GM12801 (cell line): ENCODE results near the gene DUSP10.

ENCODE experiments used
- TF ChIP-seq, protein P1 (sequence below): IDR thresholded peaks from one replicate; pipeline ENCODE4 v1.5.1; 2011; ENCODE audit warnings: control low read depth; ENCODE audit not compliant: insufficient read length; ENCODE audit errors: extremely low read depth

The DUSP10 gene

DNA sequence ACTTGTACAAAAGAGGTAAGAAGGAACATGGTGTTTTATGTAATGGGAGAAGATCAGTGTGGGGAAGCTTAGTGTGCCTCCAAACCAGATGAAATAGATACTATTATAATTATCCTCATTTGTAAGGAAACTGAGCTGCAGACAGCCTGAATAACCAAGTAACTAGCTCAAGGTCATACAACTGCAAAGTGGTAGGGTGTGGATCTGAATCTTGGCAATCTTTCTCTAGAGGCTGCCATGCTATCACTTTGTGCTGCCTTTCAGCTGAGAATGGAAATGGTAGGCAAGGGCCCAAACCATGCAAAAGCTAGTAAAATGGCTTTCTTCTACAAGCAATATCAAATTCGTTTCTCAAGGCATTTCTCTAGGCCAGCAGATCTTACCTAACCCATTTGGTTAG, 51.0 kb downstream of the DUSP10 start:
- TF ChIP-seq, protein P1, sequence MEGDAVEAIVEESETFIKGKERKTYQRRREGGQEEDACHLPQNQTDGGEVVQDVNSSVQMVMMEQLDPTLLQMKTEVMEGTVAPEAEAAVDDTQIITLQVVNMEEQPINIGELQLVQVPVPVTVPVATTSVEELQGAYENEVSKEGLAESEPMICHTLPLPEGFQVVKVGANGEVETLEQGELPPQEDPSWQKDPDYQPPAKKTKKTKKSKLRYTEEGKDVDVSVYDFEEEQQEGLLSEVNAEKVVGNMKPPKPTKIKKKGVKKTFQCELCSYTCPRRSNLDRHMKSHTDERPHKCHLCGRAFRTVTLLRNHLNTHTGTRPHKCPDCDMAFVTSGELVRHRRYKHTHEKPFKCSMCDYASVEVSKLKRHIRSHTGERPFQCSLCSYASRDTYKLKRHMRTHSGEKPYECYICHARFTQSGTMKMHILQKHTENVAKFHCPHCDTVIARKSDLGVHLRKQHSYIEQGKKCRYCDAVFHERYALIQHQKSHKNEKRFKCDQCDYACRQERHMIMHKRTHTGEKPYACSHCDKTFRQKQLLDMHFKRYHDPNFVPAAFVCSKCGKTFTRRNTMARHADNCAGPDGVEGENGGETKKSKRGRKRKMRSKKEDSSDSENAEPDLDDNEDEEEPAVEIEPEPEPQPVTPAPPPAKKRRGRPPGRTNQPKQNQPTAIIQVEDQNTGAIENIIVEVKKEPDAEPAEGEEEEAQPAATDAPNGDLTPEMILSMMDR = no peak

DNA sequence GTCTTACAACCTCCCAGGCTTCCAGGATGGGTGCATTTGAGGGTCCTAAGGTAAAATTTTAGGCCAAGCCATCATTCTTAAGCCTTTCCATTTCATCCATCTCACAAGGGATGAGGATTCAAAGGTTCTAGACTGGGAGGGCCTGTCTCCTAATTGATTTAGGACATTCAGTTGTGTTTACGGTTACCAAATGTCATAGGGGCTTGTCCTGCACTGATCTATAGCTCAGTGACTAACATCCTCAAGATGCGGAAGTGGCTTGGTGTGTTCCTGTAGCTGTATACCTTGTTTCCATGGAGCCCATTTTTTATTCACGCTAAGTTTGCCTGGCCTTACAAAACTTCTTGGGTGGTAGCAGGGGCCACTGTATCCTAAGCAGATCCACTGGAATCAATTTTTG, 52.8 kb downstream of the DUSP10 start:
- TF ChIP-seq, protein P1 = no peak

DNA sequence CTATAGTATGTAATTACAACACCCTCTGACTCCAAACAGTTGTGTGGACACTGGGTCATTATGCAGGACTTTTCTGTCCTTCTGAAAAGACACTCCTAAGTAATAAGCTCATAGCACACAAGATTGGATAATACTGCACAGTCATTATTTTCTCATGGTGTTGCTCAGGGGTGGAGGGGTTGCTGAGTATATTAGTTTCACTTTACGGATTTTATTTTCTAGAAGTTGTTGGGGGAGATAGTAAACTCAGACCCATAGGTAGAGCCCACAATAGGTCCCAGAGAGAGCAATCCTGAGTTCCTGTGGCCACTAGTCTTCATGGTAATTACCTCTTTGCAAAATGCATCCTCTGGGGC, 53.4 kb downstream of the DUSP10 start:
- TF ChIP-seq, protein P1 = no peak

DNA sequence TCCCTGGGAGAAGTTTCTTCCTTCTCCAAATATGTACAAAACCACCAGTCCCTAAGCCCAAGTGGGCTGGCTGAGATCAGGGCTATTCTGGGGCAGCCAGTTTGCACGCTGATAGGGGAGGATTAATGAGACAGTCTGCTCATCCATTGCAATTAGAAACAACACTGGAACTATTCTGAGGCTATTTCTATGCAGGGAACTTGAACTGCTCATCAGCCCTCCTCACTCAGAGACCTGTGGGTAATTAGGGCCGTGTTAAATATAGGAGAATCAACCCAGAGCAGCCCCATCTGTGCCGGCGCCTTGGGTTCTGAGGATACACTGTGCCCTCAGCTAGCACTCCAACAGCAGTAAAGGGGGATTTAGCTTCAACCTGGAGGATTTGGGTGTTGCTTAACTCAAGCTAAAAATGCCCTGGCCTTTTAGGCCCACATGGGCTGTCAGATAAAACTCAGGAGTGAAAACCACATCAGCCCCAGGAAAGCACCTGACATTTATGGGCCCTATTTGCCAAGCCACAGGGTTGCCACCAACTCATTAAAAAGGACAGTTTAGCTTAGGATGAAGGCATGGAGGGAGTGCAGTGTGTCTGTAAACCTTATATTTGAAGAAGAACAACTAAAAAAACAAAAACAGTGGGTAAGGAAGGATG, 53.9 kb downstream of the DUSP10 start:
- TF ChIP-seq, protein P1 = no peak

DNA sequence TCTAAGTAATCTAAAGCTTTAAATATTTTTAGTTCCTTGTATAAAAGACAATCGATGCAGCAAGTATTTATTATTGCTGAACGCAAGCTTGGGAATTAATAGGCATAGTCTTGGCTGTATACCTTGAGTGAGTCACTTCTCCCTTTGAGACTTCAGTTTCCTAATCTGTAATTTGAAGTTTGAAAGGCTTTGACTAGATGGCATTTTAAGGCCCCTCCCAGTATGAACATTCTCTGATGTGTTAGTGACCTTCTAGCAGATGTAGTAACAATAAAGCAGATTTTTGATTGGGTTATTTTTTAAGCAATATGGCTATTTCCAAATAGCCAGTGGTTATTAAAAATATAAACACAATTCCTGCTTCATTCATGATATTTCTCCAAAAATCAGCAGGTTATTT, 58.2 kb downstream of the DUSP10 start:
- TF ChIP-seq, protein P1 = no peak

DNA sequence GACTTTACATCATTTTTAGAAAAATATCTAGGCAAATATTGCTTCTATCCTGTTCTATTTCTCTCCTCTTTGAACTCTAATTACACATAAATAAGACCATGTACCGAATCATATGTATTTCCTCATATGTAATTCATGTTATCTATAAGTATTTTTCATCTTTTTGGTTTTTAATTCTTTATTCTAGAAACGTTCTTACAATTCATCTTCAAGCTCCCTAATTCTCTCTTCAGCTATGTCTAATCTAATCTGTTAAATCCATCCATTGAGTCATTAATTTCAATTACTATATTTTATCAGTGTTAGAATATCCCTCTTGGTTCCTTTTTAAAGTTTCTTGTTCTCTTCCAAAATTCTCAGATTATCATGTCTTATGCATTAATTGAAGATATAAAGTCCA, 61.8 kb downstream of the DUSP10 start:
- TF ChIP-seq, protein P1 = no peak

DNA sequence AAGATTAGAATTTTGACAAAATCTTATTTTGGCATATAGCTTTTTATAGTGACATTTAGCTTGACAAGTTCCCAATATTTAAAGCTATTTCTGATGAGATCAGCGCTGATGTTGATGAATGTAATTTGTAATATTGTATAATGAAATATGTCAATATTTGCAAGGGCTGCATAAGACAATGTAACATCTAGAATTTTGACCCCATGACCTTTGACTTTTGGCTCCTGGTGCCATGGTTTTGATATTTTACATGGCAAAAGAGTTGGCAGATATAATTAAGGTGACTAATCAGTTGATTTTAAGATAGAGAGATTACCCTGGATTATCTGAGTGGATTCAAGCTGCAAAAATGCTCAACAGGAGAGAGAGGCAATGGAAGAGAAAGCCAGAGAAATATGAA, 63.9 kb downstream of the DUSP10 start:
- TF ChIP-seq, protein P1 = no peak
